Measurements from ENCODE around the gene LGI2. TPM values are rescaled to one million over a fixed set of nuclear protein-coding genes. Genes with fewer than 3 reads are reported as not detected.
"Not testable (repeated sequence)": the region's sequence is repeated elsewhere in the genome, so short reads cannot be mapped to it uniquely, and the experiment has no call there.

Gene LGI2
- total RNA-seq, 1 donor from 2014 or later, result 4.3 TPM

DNA sequence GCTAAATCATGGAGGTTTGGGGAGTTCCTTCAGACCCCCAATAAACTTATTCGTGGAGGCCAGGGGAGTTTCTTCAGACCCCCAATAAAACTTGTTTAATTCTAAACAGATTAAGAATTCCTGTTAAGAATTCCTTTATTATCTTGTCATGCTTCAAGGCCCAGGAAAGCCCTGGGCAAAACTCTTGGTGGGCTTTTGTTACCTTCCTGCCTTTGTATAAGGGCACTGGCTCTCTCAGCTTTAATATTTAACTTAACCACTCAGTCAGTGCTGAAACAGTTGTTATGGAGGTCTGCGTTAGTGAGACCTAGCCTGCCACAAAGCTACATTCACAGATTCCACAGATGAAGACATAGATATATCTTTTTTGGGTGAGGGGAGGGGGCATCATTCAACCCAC, 29.0 kb upstream of the LGI2 start:
- H3K4me1 Mint-ChIP-seq, result peaks cover under 1% of the 10 kb centered on the region
- peaks cover 2% of the 10 kb centered on the region for H3K27me3 Mint-ChIP-seq (ENCODE audit: low read depth)
- H3K4me3 Mint-ChIP-seq, result no peak overlapping the region
- no peaks in the 10 kb centered on the region for H3K36me3 Mint-ChIP-seq (ENCODE audit: low read depth)
- no peak for DNase-seq (ENCODE audit: low read depth, low spot score)
- no peaks in the 10 kb centered on the region for H3K9me3 Mint-ChIP-seq
- no peak overlapping the region for H3K27ac Mint-ChIP-seq (ENCODE audit: unreplicated experiment)
- TF ChIP-seq, protein P1, sequence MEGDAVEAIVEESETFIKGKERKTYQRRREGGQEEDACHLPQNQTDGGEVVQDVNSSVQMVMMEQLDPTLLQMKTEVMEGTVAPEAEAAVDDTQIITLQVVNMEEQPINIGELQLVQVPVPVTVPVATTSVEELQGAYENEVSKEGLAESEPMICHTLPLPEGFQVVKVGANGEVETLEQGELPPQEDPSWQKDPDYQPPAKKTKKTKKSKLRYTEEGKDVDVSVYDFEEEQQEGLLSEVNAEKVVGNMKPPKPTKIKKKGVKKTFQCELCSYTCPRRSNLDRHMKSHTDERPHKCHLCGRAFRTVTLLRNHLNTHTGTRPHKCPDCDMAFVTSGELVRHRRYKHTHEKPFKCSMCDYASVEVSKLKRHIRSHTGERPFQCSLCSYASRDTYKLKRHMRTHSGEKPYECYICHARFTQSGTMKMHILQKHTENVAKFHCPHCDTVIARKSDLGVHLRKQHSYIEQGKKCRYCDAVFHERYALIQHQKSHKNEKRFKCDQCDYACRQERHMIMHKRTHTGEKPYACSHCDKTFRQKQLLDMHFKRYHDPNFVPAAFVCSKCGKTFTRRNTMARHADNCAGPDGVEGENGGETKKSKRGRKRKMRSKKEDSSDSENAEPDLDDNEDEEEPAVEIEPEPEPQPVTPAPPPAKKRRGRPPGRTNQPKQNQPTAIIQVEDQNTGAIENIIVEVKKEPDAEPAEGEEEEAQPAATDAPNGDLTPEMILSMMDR (conservative IDR thresholded peaks at IDR 0.05), result no peak

DNA sequence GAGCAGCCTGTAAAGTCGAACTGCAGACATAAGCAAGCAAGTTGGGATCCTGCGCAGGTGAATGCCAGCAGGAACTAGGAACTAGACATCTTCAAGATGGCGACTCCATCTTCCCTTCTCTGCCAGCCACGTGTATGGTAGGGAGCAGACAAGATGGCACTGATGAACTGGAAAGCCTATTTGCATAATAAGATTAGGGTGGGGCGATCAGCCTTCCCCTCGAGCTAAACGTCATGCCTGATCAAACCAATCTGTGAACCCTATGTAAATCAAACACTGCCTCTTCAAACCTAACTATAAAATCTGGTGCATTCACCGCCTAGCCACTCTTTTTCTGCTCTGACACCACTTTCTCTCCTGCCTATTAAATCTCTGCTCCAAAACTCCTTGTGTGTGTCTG, 28.1 kb upstream of the LGI2 start:
- no peaks in the 10 kb centered on the region for H3K36me3 Mint-ChIP-seq (ENCODE audit: low read depth)
- H3K27ac Mint-ChIP-seq (ENCODE audit: unreplicated experiment), result no peak overlapping the region
- no peak overlapping the region for H3K4me3 Mint-ChIP-seq
- TF ChIP-seq, protein P1 (conservative IDR thresholded peaks at IDR 0.05), result no peak
- no peak for DNase-seq (ENCODE audit: low read depth, low spot score)
- peaks cover 2% of the 10 kb centered on the region for H3K27me3 Mint-ChIP-seq (ENCODE audit: low read depth)
- H3K9me3 Mint-ChIP-seq, result no peaks in the 10 kb centered on the region
- peaks cover 5% of the 10 kb centered on the region for H3K4me1 Mint-ChIP-seq

DNA sequence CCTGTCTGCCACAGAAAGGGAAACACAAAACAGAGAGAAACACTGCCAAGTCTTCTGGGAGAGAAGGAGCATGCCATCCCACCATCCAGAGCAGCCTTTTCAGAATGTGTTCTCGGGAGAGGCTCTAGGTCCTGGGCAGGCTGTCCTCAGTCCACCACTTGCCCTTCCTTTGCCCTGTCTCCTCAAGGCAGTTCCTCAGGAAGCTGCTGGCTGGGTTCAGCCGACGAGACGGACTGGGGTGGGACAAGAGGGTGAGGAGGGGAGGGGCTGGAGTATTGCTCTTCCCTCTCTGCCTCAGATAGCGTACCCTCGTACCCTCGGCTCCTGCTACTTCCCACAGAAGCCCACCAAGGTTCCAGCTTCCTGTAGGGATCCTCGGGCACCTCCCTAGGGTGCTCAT, 26.6 kb upstream of the LGI2 start:
- no peak overlapping the region for H3K27ac Mint-ChIP-seq (ENCODE audit: unreplicated experiment)
- no peaks in the 10 kb centered on the region for H3K9me3 Mint-ChIP-seq
- H3K4me3 Mint-ChIP-seq, result no peak overlapping the region
- DNase-seq (ENCODE audit: low read depth, low spot score), result no peak
- no peaks in the 10 kb centered on the region for H3K36me3 Mint-ChIP-seq (ENCODE audit: low read depth)
- peaks cover 2% of the 10 kb centered on the region for H3K27me3 Mint-ChIP-seq (ENCODE audit: low read depth)
- H3K4me1 Mint-ChIP-seq, result peaks cover 5% of the 10 kb centered on the region
- TF ChIP-seq, protein P1 (conservative IDR thresholded peaks at IDR 0.05), result no peak

DNA sequence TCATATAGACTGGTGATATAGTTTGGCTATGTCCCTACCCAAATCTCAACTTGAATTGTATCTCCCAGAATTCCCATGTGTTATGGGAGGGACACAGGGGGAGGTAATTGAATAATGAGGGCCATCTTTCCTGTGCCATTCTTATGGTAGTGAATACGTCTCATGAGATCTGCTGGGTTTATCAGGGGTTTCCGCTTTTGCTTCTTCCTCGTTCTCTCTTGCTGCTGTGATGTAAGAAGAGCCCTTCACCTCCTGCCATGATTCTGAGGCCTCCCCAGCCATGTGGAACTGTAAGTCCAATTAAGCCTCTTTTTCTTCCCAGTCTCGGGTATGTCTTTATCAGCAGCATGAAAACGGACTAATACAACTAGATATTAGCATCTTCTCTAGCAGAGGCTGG, 21.3 kb upstream of the LGI2 start:
- not testable (repeated sequence) for H3K27ac Mint-ChIP-seq (ENCODE audit: unreplicated experiment); H3K36me3 Mint-ChIP-seq (ENCODE audit: low read depth); H3K4me3 Mint-ChIP-seq; H3K27me3 Mint-ChIP-seq (ENCODE audit: low read depth); DNase-seq (ENCODE audit: low read depth, low spot score); H3K4me1 Mint-ChIP-seq
- peaks cover 10% of the 10 kb centered on the region for H3K9me3 Mint-ChIP-seq

DNA sequence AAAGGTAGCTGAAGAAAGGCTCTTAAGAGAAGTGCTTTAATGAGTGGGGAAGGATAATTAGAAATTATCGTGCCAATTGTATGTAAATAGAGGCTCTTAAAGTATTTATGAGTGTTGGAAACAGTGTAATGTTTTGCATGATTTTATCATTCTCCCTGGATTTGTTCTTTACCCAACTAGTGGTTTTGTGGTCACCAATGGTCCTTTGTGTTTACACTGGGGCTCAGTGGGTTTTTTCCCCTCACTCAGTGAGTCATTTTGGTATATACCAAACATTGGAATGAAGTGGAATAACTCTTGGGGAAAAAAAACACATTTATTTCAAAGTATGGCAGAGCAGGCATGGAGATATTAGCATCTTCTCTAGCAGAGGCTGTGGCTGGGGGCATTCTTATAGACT, 20.8 kb upstream of the LGI2 start:
- peaks cover 10% of the 10 kb centered on the region for H3K9me3 Mint-ChIP-seq

DNA sequence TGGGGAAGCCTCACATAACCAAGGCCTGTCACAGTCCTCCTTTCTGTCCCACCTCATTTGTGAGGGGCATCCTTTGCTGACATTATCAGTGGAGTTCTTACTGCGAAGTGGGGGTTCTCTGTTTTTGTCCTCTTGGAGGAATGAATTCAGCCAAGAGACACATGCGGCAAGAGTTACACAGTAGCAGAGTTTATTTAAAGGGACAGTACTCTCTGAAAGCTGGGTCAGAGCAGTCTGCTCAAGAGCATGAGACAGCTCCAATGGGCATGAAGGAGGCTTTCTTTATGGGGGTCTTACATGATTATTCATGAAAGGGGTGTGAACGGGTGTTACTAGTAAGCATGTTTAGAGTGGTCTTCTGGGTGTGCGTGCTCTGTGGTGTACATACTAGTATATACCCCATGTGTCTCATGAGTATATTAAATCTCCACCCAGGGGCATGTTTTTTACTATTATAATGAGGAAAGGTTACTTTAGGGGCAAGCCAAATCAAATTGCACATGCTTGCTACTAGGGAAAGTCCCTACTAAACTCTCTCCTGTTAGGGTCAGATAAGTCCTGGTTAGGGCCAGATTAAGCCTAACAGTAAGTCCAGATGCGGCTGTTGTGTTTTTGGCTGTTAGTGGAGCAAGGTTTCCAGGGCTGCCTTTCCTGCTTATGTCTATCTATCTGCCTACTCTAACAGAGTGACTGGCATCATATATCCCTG, 19.8 kb upstream of the LGI2 start:
- no peak for DNase-seq (ENCODE audit: low read depth, low spot score)
- Mint-ChIP-seq H3K36me3 (ENCODE audit: low read depth) (no peaks in the 10 kb centered on the region), H3K9me3 (peaks cover 10% of the 10 kb centered on the region), H3K4me1 (peaks cover 5% of the 10 kb centered on the region), H3K27me3 (ENCODE audit: low read depth) (peaks cover 8% of the 10 kb centered on the region), H3K27ac (ENCODE audit: unreplicated experiment) (no peak overlapping the region), H3K4me3 (no peak overlapping the region)
- TF ChIP-seq, protein P1 (conservative IDR thresholded peaks at IDR 0.05), result no peak

More for the DNA sequence above, 20.8 kb upstream of the LGI2 start:
- Mint-ChIP-seq H3K36me3 (ENCODE audit: low read depth) (no peaks in the 10 kb centered on the region), H3K4me1 (peaks cover 5% of the 10 kb centered on the region), H3K4me3 (no peak overlapping the region), H3K27me3 (ENCODE audit: low read depth) (peaks cover 6% of the 10 kb centered on the region), H3K27ac (ENCODE audit: unreplicated experiment) (no peak overlapping the region)
- TF ChIP-seq, protein P1 (conservative IDR thresholded peaks at IDR 0.05), result no peak
- no peak for DNase-seq (ENCODE audit: low read depth, low spot score)

Data from neural crest cell (in vitro differentiated cells).